Astrocyte of the cerebellum (primary cell): ENCODE data around the gene KLF8.
A peak's percentile ranks its signal among the peaks of the same experiment; 100 is the strongest.
"Not testable (repeated sequence)": the region's sequence is repeated elsewhere in the genome, so short reads cannot be mapped to it uniquely, and the experiment has no call there.

ENCODE experiments used
- DNase-seq: peaks from one replicate; pipeline ENCODE4 v3.0.0-alpha.2; 2011; ENCODE audit warnings: low read depth
- H3K4me3 ChIP-seq: 2 replicates; pipeline ENCODE4 v1.5.1; 2011; ENCODE audit warnings: mild to moderate bottlenecking, low read depth, low read length, moderate library complexity
- in situ Hi-C: cut with HindIII; loops from 2 replicates; pipeline ENCODE4 v1.10.0; 2017; ENCODE audit warnings: low sequenced_read_pairs
- TF ChIP-seq, protein P1 (sequence below): IDR thresholded peaks from 2 replicates; pipeline ENCODE4 v1.5.1; 2012; ENCODE audit warnings: low read length, low read depth, moderate library complexity, mild to moderate bottlenecking; ENCODE audit errors: missing control alignments

KLF8 gene

GRCh38 chrX:56232221-56233082, at the start of gene KLF8:
Gene KLF8 (plus strand): TSS chrX:56232356. CDS start chrX:56233335, 979 bp downstream.
- TF ChIP-seq, protein P1, sequence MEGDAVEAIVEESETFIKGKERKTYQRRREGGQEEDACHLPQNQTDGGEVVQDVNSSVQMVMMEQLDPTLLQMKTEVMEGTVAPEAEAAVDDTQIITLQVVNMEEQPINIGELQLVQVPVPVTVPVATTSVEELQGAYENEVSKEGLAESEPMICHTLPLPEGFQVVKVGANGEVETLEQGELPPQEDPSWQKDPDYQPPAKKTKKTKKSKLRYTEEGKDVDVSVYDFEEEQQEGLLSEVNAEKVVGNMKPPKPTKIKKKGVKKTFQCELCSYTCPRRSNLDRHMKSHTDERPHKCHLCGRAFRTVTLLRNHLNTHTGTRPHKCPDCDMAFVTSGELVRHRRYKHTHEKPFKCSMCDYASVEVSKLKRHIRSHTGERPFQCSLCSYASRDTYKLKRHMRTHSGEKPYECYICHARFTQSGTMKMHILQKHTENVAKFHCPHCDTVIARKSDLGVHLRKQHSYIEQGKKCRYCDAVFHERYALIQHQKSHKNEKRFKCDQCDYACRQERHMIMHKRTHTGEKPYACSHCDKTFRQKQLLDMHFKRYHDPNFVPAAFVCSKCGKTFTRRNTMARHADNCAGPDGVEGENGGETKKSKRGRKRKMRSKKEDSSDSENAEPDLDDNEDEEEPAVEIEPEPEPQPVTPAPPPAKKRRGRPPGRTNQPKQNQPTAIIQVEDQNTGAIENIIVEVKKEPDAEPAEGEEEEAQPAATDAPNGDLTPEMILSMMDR, result no peak
- in situ Hi-C loops, result no loop called here
- H3K4me3 ChIP-seq, result peak within 1 kb of the TSS; percentile 30
- DNase-seq, result no peak

- H3K4me3 ChIP-seq, DNase-seq, in situ Hi-C loops: not testable (repeated sequence)
These were observed 25.2 kb upstream of the KLF8 start for GRCh38 chrX:56206945-56207344.

DNA sequence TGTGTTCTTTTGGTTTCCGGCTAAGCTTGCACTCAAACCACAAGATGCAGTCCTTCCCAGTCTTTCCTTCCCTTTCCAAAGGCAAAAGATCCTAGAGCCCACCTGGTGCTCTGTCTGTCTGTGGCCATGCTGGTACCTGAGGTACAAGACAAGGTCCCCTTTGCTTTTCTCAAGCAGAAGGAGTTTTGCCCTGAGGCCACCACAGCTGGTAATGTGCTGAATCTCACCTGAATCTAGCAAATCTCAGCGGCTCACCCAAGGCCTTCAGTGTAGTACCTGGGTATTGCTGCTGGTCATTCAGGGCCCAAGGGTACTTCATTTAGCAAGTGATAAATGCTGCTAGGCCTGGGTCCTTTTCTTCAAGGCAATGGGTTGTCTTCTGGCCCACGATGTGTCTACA, 20.5 kb upstream of the KLF8 start:
- TF ChIP-seq, protein P1, result no peak
- no peak for DNase-seq
- in situ Hi-C loops, result no loop called here
- H3K4me3 ChIP-seq, result no peak overlapping the region

DNA sequence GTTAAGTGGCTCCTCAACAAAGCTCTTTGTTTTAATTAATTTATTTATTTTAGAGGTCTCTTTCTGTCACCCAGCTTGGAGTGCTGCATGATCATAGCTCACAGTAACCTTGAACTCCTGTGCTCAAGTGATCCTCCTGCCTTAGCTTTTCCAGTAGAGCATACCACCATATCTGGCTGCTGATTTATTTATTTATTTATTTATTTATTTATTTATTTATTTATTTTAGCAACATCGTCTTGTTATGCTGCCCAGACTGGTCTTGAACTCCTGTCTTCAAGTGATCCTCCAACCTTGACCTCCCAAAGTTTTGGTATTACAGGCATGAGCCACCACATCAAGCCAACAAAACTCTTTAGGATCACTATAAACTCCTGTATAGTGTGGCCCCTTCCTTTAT, 15.8 kb upstream of the KLF8 start:
- no peak for DNase-seq
- in situ Hi-C loops, result no loop called here
- TF ChIP-seq, protein P1, result no peak
- no peak overlapping the region for H3K4me3 ChIP-seq

DNA sequence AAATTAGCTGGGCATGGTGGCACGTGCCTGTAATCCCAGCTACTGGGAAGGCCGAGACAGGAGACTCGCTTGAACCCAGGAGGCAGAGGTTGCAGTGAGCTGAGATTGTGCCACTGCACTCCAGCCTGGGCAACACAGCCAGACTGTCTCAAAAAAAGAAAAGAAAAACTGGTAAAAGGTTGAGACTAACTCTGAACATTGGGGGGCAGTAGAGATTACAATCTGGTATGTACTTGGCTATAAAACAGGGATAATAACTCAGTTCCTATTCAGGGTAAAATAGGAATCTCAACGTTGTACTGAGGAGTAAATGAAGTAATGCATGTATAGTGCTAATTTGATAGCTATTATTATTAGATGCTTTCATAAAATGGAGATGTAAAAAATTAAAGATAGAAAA, 12.5 kb upstream of the KLF8 start:
- H3K4me3 ChIP-seq, result no peak overlapping the region
- in situ Hi-C loops, result no loop called here
- TF ChIP-seq, protein P1, result no peak
- DNase-seq, result no peak

DNA sequence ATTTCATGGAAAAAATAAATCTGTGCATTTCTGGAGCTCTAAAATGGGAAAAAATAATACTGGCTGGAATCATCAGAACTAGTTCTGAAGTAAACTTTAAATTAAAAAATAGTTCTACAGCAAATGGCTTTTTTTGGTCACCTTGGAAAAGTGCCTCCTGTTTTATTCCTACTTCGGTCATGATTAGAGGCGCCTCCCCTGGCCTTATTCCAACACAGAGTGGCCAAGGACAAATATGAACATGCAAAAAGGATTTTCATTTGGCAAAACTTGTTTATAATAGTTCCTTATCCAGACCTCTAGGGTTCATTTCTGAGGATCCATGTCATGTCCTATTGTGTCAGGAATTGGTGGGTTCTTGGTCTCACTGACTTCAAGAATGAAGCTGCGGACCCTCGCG, 11.1 kb upstream of the KLF8 start:
- no peak overlapping the region for H3K4me3 ChIP-seq
- TF ChIP-seq, protein P1, result no peak
- in situ Hi-C loops, result no loop called here
- no peak for DNase-seq

DNA sequence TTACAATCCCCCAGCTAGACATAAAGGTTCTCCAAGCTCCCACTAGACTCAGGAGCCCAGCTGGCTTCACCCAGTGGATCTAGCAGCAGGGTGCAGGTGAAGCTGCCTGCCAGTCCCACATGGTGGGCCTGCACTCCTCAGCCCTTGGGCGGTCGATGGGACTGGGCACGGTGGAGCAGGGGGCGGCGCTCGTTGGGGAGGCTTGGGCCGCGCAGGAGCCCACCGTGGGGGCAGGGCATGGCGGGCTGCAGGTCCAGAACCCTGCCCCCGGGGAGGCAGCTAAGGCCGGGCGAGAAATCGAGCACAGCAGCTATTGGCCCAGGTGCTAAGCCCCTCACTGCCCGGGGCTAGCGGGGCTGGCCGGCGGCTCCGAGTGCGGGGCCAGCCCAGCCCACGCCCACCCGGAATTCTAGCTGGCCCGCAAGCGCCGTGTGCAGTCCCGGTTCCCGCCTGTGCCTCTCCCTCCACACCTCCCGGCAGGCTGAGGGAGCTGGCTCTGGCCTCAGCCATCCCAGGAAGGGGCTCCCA, 9.6 kb upstream of the KLF8 start:
- TF ChIP-seq, protein P1, result no peak
- DNase-seq, result no peak
- H3K4me3 ChIP-seq, result no peak overlapping the region
- in situ Hi-C loops, result no loop called here
